Uterus (tissue), 4 donors: ENCODE data around the gene RBMS1. TPM values are rescaled to one million over a fixed set of nuclear protein-coding genes. Genes with fewer than 3 reads are reported as not detected.

Experiments used
- DNase-seq, 2 donors: peaks; one replicate each; pipeline ENCODE4 v3.0.0-alpha.2; 2019 to 2020
- H3K27ac ChIP-seq, 2 donors: fragments of 200-600 bp; sonication (generic); 1 replicate in 1 of 2; 2 replicates in 1 of 2; pipeline ENCODE4 v1.5.1; 2016 to 2018
- H3K27me3 ChIP-seq, 2 donors: fragments of 200-600 bp; sonication (generic); one replicate each; pipeline ENCODE4 v1.5.1; 2018 to 2019; ENCODE audit warnings: control low read depth in 1 of 2
- H3K36me3 ChIP-seq, 2 donors: fragments of 200-600 bp; sonication (generic); one replicate each; pipeline ENCODE4 v1.5.1; 2019; ENCODE audit warnings: control low read depth in 1 of 2
- H3K4me1 ChIP-seq, 2 donors: fragments of 200-600 bp; sonication (generic); one replicate each; pipeline ENCODE4 v1.5.1; 2018 to 2019; ENCODE audit warnings: control low read depth in 1 of 2
- H3K4me3 ChIP-seq, 2 donors: fragments of 200-600 bp; sonication (generic); 1 replicate in 1 of 2; 2 replicates in 1 of 2; pipeline ENCODE4 v1.5.1; 2018 to 2019; ENCODE audit warnings: mild to moderate bottlenecking in 1 of 2
- H3K9me3 ChIP-seq, 2 donors: fragments of 200-600 bp; sonication (generic); one replicate each; pipeline ENCODE4 v1.5.1; 2019; ENCODE audit warnings: control low read depth in 1 of 2
- POLR2A ChIP-seq, 2 donors: fragments of 450-650 bp; IDR thresholded peaks; one replicate each; pipeline ENCODE4 v1.6.1; 2016; ENCODE audit warnings: antibody characterized with exemption in 2 of 2, mild to moderate bottlenecking in 1 of 2, moderate library complexity in 1 of 2
- intact Hi-C: fragments of 100-400 bp; cut with DNase I; formaldehyde crosslinking; loops from one replicate; pipeline ENCODE4 v1.15.1; 2023; ENCODE audit warnings: low total_unique reads
- total RNA-seq, 4 donors: library from RNA; depleted of rRNA in 3 of 4; stranded (reverse); fragments of >200 nt in 3 of 4; gene quantifications; one replicate each; pipeline versions ENCODE4 v1.1.0 to v1.2.4, GENCODE V29; 2014 to 2023
- TF ChIP-seq, protein P1 (sequence below), 4 experiments: fragments of 200-600 bp in 2 of 4; fragments of 450-650 bp in 2 of 4; sonication (generic) in 2 of 4; IDR thresholded peaks; one replicate each; pipeline ENCODE4 v1.5.1; 2016 to 2019; ENCODE audit warnings: antibody characterized with exemption in 4 of 4, mild to moderate bottlenecking in 2 of 4, moderate library complexity in 1 of 4
- donor health status: DM: yes; HTN: yes; CAD: no.

RBMS1 gene
- total RNA-seq, 4 donors from 2014 or later, result 30.5 to 149 (median 88.9) TPM

DNA sequence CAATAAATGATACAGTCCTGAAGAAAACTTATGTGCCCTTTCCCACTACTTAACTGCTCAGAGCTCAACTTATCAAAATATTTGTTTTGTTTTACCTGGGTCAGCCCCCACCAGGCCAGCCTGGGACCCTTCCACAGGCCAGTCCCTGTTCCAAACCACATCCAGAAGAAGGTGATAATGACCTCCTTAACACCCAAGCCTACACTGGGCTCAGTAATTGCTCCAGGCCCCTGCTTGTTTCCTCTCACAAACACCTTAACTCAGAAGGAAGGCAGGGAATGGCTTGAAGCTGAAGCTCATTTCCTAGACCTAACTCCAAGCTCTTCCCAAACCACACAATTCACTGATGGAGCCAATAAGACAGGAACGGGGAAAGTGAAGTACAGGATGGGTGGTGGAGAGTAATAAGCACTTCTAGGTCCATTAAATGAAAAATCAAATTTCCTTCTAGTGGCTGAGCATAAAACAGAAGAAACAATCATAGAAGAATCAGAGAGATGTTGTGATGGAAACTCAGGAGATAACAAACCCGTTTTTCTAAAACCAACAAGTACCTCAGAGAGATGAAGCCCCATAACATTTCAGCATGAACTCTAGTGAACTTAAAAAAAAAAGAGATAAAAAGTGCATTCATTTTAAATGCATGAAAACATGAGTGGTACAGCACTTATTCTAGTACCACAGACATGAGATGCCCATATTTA, 160.1 kb downstream of the RBMS1 start:
- DNase-seq, result no peak
- H3K27me3 ChIP-seq, result no peaks in the 10 kb centered on the region
- peaks cover 0 to 4% of the 10 kb centered on the region in 2 donors for H3K4me1 ChIP-seq
- H3K4me3 ChIP-seq, result no peak overlapping the region
- intact Hi-C loops, result no loop called here
- no peaks in the 10 kb centered on the region for H3K36me3 ChIP-seq
- TF ChIP-seq POLR2A (IDR thresholded peaks at IDR 0.05), result no peak
- TF ChIP-seq, protein P1, sequence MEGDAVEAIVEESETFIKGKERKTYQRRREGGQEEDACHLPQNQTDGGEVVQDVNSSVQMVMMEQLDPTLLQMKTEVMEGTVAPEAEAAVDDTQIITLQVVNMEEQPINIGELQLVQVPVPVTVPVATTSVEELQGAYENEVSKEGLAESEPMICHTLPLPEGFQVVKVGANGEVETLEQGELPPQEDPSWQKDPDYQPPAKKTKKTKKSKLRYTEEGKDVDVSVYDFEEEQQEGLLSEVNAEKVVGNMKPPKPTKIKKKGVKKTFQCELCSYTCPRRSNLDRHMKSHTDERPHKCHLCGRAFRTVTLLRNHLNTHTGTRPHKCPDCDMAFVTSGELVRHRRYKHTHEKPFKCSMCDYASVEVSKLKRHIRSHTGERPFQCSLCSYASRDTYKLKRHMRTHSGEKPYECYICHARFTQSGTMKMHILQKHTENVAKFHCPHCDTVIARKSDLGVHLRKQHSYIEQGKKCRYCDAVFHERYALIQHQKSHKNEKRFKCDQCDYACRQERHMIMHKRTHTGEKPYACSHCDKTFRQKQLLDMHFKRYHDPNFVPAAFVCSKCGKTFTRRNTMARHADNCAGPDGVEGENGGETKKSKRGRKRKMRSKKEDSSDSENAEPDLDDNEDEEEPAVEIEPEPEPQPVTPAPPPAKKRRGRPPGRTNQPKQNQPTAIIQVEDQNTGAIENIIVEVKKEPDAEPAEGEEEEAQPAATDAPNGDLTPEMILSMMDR (IDR thresholded peaks at IDR 0.05), result no peak
- no peaks in the 10 kb centered on the region for H3K9me3 ChIP-seq
- H3K27ac ChIP-seq, result no peak overlapping the region

DNA sequence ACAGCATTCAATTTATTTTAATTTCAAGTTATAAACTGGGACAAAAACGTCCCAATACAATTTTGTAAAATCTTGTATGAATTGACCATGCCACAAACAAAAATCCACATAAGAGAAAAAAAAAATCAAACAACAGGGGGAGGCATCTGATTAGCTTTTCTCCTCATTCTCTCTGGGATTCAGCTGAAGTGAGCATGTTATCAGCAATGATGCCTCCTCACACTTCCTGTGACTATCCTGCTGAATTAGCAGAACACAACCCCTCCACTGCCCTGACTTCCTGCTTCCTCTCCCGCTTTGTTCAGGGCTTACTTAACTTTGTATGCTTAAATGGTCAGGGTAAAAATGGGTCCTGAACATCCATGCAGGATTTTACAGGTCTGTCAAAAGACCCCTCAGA, 161.3 kb downstream of the RBMS1 start:
- Histone ChIP-seq H3K4me1 (no peaks in the 10 kb centered on the region), H3K27ac (no peak overlapping the region), H3K27me3 (no peaks in the 10 kb centered on the region), H3K4me3 (no peak overlapping the region), H3K36me3 (no peaks in the 10 kb centered on the region), H3K9me3 (no peaks in the 10 kb centered on the region)
- intact Hi-C loops, result no loop called here
- no peak for DNase-seq
- no peak for TF ChIP-seq POLR2A (IDR thresholded peaks at IDR 0.05)
- TF ChIP-seq, protein P1 (IDR thresholded peaks at IDR 0.05), result no peak

DNA sequence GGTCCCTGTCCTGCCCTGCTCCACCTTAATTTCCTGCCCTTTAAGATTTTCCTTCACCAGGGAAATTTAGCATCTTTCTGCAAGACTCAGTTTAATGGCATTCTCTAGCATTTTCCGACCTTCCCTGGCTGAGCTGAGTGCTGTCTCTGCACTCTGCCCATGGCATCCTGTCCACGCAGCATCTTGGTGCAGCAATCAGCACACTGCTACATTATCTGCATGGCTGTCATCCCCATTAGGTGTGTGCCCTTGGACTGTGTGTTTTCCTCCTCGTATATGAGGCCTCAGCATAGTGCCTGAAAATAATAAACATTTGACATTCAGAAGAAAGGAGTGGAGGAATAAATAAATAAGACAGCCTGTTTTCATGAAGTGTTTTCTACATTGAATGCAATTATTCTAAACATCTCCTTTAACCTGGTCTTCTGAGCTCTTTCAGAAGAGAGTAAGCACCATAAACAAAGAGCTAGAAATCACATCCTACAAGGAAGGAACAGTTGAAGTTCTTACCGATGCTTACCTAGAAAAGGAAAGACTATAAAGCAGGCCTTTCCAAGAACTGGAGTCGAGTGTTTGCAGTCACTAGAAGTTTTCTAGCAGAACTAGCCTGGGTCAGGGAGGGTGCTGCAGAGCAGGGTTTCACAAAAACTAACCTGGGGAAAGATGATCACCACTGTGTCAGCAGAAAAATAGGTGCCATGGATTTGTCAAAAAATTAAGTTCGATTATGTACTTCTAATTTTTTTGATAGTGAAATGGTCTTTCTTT, 162.2 kb downstream of the RBMS1 start:
- no peak for TF ChIP-seq POLR2A (IDR thresholded peaks at IDR 0.05)
- TF ChIP-seq, protein P1 (IDR thresholded peaks at IDR 0.05), result no peak
- Histone ChIP-seq H3K4me1 (no peaks in the 10 kb centered on the region), H3K36me3 (no peaks in the 10 kb centered on the region), H3K9me3 (no peaks in the 10 kb centered on the region), H3K27ac (peak overlapping the region in 1 of 2 donors; percentile 17), H3K27me3 (no peaks in the 10 kb centered on the region), H3K4me3 (no peak overlapping the region)
- intact Hi-C loops, result no loop called here
- DNase-seq, result no peak

DNA sequence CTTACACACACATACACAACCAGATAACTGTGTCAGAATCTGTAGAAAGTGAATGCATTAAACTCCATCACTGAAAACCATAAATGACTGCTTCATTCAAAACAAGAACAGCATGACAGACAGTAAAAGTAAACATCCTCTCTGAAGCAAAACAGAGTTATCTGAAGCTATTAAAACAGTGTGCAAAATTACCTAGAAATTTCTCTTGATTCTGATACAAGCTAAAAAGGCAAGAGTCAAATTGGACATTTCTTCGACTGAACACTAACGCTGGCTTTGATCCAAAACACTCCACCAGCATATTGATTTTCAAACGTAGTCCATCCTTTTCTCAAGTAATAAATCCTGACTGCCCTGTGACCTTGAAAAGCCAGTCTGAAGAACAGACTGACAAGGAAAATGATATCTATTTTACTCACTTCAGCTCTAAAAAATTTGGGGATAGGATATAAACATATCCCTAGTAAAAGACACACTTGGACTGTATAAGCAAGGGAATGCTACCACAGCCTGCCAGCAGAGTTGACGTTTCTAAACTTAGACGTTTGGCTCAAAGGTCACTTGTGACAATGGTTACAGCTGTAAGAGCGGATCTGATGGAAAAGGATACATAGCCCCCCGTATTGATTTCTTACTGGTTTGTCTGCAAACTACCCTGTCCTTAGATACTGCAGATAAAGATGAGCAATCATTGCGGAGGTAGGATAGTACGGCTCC, 164.6 kb downstream of the RBMS1 start:
- no peaks in the 10 kb centered on the region for H3K4me1 ChIP-seq
- intact Hi-C loops, result no loop called here
- peak overlapping the region in 1 of 2 donors; percentile 36 for H3K27ac ChIP-seq

More for the DNA sequence above, 164.6 kb downstream of the RBMS1 start:
- Histone ChIP-seq H3K36me3 (no peaks in the 10 kb centered on the region), H3K4me3 (no peak overlapping the region), H3K9me3 (no peaks in the 10 kb centered on the region), H3K27me3 (no peaks in the 10 kb centered on the region)
- no peak for DNase-seq
- no peak for TF ChIP-seq POLR2A (IDR thresholded peaks at IDR 0.05)
- TF ChIP-seq, protein P1 (IDR thresholded peaks at IDR 0.05), result no peak
